GM12891 (cell line): Measurements from ENCODE around the gene CSMD2.

Experiments
- PAX5 ChIP-seq: IDR thresholded peaks from 2 replicates; pipeline ENCODE4 v1.6.1; 2011; ENCODE audit warnings: low read length, moderate library complexity, mild to moderate bottlenecking; ENCODE audit not compliant: insufficient read depth, severe bottlenecking
- POLR2A ChIP-seq: IDR thresholded peaks from 2 replicates; pipeline ENCODE4 v1.6.1; 2011; ENCODE audit warnings: low read depth, low read length, control low read depth
- POLR2AphosphoS5 ChIP-seq: IDR thresholded peaks from 2 replicates; pipeline ENCODE4 v1.6.1; 2011; ENCODE audit warnings: low read depth, low read length, control low read depth
- POU2F2 ChIP-seq: IDR thresholded peaks from 2 replicates; pipeline ENCODE4 v1.6.1; 2011; ENCODE audit warnings: low read depth, mild to moderate bottlenecking, control low read depth, low read length, moderate library complexity
- SPI1 ChIP-seq: IDR thresholded peaks from 2 replicates; pipeline ENCODE4 v1.6.1; 2011; ENCODE audit warnings: low read depth, low read length, control low read depth
- TAF1 ChIP-seq: IDR thresholded peaks from 2 replicates; pipeline ENCODE4 v1.6.1; 2011; ENCODE audit warnings: low read depth, low read length, control low read depth

- no peak for TF ChIP-seq PAX5
- TF ChIP-seq POLR2A: no peak
- TF ChIP-seq TAF1: no peak
- no peak for TF ChIP-seq POU2F2
- no peak for TF ChIP-seq POLR2AphosphoS5
- TF ChIP-seq SPI1: peak; percentile 63
These were observed 692.6 kb downstream of the CSMD2 start, which contains the start of gene ZSCAN20 for GRCh38 chr1:33472269-33472980.
